Body of pancreas (tissue), 4 donors: ENCODE results near the gene PKM.

Experiments used
- CTCF ChIP-seq, 7 experiments: fragments of 450-650 bp in 4 of 7; fragments of 200-600 bp in 3 of 7; sonication (generic) in 3 of 7; IDR thresholded peaks; one replicate each; pipeline ENCODE4 v1.5.1; 2016 to 2019; ENCODE audit warnings: antibody characterized with exemption in 7 of 7
- POLR2A ChIP-seq, 3 donors: fragments of 450-650 bp; IDR thresholded peaks; one replicate each; pipeline ENCODE4 v1.6.1; 2016; ENCODE audit warnings: antibody characterized with exemption in 3 of 3, mild to moderate bottlenecking in 2 of 3

GRCh38 chr15:72192416-72192815 lies 38.6 kb downstream of the PKM start:
- no peak for TF ChIP-seq POLR2A (IDR thresholded peaks at IDR 0.05)
- TF ChIP-seq CTCF (IDR thresholded peaks at IDR 0.05) = no peak
